HG02884 (cell line): ENCODE measurements around the gene JUN.

Source experiments
- ATAC-seq: cut with Tn5 transposase; IDR thresholded peaks from one replicate; pipeline ENCODE4 v1.9.1; 2021; ENCODE audit warnings: mild to moderate bottlenecking, moderate library complexity; ENCODE audit not compliant: unreplicated experiment

The JUN gene

DNA sequence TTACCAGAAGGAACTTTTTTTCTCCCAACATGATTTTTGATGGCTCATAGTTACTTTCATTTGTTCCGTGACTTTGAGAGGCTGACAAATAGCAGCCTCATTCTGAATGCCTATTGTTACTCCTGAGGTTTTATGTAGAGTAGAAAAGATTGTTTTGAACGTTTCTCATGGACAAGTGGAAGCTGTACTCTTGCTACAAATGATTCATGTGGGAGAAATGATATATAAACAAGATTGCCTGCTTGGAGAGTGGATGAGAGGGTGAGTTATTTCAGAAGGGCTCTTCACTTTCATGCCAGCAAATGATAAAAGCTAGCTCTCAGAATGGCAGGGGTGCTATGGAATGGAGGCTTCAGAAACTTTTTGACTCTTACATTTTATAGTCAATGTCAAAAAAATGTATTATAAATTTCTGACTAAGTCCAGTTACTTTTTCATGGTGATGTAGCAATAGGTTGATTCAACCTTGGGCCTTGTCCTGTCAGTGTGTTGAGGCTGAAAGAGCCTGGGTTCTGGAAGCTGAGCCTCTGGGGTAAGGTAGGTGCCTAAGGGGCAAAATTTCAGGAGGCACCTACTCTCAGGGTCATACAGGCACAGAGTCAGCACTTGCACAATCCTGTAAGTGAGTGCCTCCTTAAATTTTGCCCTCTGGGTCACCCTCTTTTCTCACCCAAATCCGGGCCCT lies 19.4 kb downstream of the JUN start:
- no peak for ATAC-seq

GRCh38 chr1:58763214-58763613 lies 20.6 kb downstream of the JUN start:
- no peak for ATAC-seq

DNA sequence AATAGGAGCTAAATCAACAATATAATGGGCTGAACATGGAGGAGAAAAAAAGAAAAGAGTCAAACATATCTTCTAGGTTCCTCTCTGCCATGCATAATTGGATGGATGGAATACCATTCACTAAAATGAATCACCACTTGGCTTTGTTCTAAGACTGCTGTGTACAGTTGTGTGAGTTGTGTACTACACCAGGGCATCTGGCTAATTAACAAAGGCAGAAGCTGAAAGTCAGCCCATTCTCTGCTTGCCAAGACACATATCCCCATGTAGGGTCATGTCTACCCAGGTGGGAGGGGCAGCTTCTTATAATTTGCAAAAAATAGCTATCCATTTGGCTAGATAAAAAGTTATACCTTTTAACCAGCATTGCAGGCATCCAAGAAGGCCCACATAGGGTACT lies 21.0 kb downstream of the JUN start:
- ATAC-seq: no peak

DNA sequence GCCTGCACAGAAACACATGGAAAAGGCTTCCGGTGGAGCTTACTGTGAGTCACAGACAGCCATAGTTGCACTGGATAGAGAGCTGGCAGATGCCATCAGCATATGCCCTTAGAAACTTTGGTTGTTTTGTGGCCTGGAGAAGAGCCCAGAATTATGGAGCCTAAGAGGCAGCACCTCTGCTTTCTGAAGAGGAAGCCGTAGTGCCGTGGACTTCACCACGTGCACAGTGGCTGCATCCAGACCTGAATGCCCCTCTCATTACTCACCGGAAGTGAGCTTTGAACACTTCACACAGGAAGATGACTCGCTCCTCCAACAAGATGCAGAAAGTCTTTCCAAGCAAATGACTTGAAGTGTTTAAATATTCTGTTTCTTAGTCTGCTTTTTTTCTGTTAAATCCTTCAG lies 28.4 kb downstream of the JUN start:
- no peak for ATAC-seq

- no peak for ATAC-seq
Observed at GRCh38 chr1:58754683-58755467, 29.0 kb downstream of the JUN start.

GRCh38 chr1:58754073-58754613 lies 29.7 kb downstream of the JUN start:
- no peak for ATAC-seq

GRCh38 chr1:58753431-58753866 lies 30.4 kb downstream of the JUN start:
- no peak for ATAC-seq

GRCh38 chr1:58749646-58750045 lies 34.2 kb downstream of the JUN start:
- no peak for ATAC-seq

GRCh38 chr1:58748666-58749065 lies 35.2 kb downstream of the JUN start:
- ATAC-seq: no peak

DNA sequence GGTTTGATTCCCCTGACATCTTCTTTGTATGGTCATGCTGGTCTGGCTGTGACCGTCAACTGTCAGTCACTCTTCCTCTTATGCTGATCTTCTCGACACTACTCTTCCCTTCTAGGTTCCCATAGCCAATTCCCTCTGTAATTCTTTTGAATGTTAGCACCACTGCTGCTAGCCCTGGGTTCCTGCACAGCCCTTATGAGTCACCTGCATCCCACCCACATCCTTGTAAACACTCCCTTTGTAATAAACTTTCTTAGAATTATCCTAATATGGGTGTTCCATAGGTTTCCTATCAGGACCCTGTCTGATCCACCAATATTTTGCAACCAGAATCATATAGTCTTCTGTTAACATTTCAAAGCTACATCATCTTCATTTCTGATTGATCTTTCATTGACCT lies 37.1 kb downstream of the JUN start:
- ATAC-seq: no peak

DNA sequence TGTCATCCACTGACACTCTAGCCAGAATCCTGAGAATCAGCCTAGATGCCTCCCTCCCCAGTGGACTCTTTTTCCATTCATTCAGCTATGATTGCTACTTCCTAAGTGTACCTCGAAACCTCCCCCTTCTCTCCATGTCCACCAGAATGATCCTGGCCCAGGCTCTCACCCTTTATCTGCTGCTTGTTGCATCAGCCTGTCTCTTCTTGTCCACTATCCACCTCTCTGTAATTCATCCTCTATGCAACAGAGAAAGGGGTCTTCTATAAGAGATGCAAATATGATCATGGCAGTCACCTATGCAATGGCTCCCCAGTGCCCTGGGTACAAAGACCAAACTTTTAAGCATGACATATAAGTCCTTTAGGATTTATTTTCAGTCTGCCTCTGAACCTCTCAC lies 37.7 kb downstream of the JUN start:
- no peak for ATAC-seq

- ATAC-seq: no peak
Observed at GRCh38 chr1:58745666-58746065, 38.2 kb downstream of the JUN start.

- no peak for ATAC-seq
Observed at GRCh38 chr1:58745117-58745516, 38.7 kb downstream of the JUN start.

DNA sequence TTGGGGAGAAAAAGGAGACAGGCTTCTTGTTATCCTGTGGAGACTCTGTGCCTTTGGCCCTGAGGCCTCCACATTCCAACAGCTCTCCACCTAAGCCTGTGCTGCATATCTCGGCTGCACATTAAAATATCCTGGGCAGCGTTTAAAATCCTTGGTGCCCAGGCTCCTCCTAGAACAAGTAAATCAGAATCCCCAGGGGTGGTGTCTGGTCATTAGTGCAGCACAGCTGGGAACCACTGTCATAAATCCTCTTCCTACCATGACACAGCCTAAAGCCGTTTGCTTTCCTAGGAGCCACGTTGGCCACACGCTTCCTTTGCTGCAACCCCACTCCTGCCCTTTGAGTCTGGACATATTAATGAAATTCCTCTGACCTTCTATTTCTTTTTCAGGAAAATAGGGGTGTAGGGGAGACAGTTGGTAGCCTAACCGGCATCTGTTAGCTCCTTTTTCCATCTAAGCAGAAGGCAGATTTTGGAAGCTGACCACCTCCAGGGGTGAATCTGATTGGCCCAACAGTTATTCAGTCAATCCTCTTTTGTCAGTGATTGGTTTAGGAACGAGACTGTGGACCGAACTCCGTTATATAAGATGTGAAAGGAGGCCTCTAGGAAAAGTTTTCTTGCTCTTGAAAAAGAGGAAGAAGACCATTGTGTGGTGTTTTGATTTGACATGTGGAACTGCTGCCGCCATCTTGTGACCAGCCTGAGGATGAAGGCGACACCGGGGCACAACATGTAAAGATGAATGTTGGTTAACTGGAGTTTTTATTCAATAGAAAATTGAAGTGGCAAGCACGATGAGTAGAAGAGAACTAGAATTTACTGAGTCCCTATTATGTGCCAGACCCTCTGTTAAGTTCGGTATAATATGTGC lies 41.9 kb downstream of the JUN start:
- ATAC-seq: no peak

DNA sequence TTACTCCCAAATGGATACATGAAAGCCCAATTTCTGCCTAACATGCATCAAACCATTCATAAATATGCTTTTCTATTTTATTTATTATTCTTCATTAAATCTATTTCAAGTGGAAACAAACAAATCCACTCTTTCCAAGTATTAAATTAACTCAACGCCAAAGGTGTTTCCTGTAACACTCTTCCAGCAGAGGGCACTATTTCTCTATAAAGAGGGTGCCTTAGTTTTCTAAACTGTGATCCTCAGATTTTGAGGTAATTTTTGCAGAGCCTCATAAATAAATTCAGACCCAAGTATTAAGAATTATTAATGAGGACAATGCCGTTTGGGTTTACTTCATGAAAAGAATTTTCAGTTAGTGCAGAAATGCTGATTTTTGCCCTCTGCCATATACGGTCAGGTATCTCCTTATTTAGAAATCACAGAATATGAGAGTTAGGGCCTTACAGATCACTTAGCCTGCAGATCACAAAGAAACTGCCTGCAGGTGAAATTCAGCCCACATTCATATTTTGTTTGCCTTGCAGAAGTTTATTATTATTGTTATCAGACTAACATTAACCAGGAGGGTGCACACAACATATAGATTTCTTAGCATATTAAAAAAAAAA lies 43.9 kb downstream of the JUN start:
- ATAC-seq: no peak

DNA sequence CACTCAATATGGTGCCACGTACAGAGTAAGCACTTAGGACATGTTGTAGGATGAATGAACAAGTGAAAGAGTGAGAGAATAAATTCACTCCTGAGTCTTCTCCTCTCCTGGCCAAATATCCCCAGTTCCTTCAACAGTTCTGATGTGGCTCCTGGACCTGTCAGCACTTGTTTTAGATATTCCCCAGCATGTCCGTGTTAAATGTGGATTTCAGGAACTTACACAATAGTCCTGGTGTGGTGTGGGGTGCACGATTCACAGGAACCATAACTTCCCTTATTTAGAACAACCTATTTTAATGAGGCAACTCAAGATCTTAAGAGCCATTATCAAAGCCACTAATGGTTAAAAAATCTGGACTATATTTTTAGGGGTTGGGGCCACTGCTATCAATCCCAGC lies 45.0 kb downstream of the JUN start:
- ATAC-seq: no peak

DNA sequence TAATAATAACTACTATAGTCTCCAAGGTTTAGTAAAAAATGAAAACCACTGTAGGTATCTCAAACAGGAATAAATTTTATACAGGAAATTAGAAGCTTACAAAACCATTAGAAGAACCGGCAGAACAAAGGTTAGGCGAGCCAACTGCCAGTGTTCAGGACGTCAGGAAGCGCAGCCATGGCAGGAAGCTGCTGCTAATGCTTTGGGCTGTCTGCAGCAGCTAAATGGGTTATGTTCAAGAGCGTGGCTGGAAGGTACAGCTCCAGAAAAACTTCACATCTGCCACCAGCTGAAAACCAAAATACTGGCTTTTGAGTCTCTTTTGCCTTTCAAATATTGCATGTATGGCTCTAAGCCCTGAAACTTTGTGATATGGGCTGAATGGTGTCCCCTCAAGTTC lies 48.3 kb downstream of the JUN start:
- ATAC-seq: no peak

DNA sequence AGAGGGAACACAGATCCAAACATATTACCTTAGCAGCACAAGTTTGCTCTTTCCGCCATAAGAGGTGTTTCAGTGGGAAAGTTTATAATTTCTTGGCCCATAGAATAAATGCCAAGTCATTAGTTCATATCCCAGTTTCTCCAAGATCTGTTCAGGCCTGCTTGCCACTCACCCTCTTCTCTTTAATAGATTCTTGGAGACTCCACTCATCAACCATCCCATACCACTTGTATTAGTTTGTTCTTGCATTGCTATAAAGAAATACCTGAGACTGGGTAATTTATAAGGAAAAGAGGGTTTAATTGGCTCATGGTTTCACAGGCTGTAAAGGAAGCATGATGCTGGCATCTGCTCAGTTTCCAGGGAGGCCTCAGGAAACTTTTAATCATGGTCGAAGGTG lies 49.2 kb downstream of the JUN start:
- no peak for ATAC-seq

DNA sequence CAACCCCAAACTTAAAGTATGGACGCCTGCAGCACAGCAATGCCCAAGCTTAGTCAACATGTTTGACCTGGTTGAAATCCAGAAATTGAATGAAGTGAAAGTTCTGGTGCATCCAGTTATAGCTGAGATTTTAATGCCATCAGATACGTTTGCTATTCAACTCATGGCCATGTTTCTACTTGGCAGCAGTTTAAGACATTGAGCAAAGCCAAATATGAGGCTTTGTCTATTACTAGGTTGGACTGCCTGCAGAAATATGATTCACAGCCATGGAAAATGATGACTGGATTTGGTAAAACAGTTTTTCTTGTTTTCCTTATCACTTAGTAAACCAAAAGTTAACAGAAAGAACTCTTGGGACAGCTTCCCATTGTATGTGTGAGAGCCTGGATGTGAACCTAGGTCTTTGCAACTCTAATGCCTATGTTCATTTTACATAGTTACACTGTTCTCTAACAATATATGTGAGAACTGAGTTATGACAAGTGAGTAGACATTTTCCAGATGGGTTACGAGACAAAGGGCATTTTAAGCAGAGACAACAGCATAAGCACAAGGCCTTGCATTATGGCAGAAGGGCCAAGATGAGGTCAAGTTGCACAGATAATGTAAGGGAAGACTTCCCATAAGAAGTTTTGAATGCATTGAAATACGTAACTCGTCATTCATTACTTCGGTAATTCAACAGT lies 51.6 kb downstream of the JUN start:
- ATAC-seq: no peak
